ENCODE measurements around the gene DCTN1.

DCTN1 gene

GRCh38 chr2:74420006-74420405, 39.9 kb upstream of the DCTN1 start:
- TF ChIP-seq CTCF (IDR thresholded peaks at IDR 0.05; ENCODE audit: insufficient read depth, low read length, missing control alignments), result no peak
- ChIA-PET CTCF (interaction anchor here (3.1 kb wide), 1 partner anchor 28 kb away, joined by 14 read pairs; no protein-coding TSS in a partner anchor), POLR2A (no interaction called here)
- H3K4me3 ChIP-seq (ENCODE audit: low read depth, low read length), result no peak overlapping the region
- no peak for DNase-seq (ENCODE audit: low read depth, low spot score)

DNA sequence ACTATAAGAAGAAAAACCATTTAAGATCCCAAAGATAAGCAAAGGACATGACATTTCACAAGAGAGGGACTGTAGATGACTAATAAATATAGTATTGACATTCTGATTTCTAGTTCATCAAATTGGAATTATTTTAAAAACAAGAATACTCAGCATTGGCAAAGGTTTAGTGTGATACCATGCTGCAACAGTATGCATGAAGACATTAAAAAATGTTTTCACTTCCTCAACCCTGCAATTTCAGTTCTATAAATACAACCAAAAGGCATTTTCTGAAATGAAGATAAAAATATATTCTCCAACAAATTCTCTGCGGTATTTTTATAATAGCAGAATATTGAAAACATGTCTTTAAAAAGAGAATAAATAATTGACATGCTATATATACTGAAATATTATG, 39.2 kb upstream of the DCTN1 start:
- no peak for DNase-seq (ENCODE audit: low read depth, low spot score)
- ChIA-PET POLR2A (no interaction called here), CTCF (interaction anchor here (1.2 to 3.1 kb wide), 2 partner anchors 27 to 28 kb away, joined by 3 to 14 read pairs; no protein-coding TSS in a partner anchor)
- H3K4me3 ChIP-seq (ENCODE audit: low read depth, low read length), result no peak overlapping the region
- no peak for TF ChIP-seq CTCF (IDR thresholded peaks at IDR 0.05; ENCODE audit: insufficient read depth, low read length, missing control alignments)

DNA sequence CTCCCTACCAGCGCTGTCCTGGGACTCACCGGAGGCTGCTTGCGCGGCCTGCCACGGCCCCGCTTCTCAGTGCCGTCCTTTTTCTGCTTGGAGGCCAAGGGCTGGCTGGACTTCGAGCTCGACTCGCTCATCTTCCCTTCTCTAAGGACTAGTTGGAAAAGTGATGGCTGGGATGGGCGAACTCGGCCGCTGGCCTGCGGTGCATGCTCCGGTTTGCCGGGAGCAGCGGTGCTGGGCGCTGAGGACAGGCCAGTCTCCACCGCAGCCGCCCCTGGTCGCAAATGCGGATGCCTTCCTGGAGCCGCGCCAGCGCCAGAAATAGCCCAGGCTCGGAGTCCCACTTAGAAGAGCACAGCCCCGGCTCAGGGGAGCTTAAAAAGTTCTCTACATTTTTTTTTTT, 38.2 kb upstream of the DCTN1 start:
- H3K4me3 ChIP-seq (ENCODE audit: low read depth, low read length), result no peak overlapping the region
- DNase-seq (ENCODE audit: low read depth, low spot score), result no peak
- CTCF ChIA-PET, result interaction anchor here (0.8 to 1.2 kb wide), 2 partner anchors 10 to 26 kb away, joined by 3 read pairs; no protein-coding TSS in a partner anchor
- no peak for TF ChIP-seq CTCF (IDR thresholded peaks at IDR 0.05; ENCODE audit: insufficient read depth, low read length, missing control alignments)
- POLR2A ChIA-PET, result no interaction called here

GRCh38 chr2:74417763-74418162, 37.7 kb upstream of the DCTN1 start:
- no peak overlapping the region for H3K4me3 ChIP-seq (ENCODE audit: low read depth, low read length)
- POLR2A ChIA-PET, result no interaction called here
- no peak for TF ChIP-seq CTCF (IDR thresholded peaks at IDR 0.05; ENCODE audit: insufficient read depth, low read length, missing control alignments)
- CTCF ChIA-PET, result interaction anchor here (0.8 to 1.2 kb wide), 2 partner anchors 9 to 26 kb away, joined by 3 read pairs; no protein-coding TSS in a partner anchor
- DNase-seq (ENCODE audit: low read depth, low spot score), result no peak

DNA sequence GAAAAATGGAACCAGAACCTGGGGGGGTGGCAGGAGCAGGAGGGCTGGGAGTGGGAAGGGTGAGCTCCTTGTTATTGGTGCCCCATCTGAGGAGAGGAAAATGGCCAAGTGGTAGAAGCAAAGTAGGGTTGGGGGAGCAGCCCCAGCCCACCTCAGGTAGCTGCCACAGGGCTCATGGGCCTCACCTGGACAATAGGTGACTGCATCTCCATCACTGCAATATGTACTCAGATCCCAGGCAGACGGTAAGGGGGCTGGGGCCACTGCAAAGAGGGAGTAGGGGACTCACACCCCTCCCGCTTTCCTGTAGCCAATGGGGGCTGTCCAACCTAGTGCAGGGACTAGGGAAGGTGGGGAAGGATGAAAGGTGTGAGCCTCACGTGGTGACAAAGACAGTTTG, 37.1 kb upstream of the DCTN1 start:
- TF ChIP-seq CTCF (IDR thresholded peaks at IDR 0.05; ENCODE audit: insufficient read depth, low read length, missing control alignments), result no peak
- DNase-seq (ENCODE audit: low read depth, low spot score), result no peak
- no peak overlapping the region for H3K4me3 ChIP-seq (ENCODE audit: low read depth, low read length)
- CTCF ChIA-PET, result no interaction called here
- POLR2A ChIA-PET, result no interaction called here

GRCh38 chr2:74416778-74417177, 36.7 kb upstream of the DCTN1 start:
- POLR2A ChIA-PET, result no interaction called here
- H3K4me3 ChIP-seq (ENCODE audit: low read depth, low read length), result no peak overlapping the region
- no peak for TF ChIP-seq CTCF (IDR thresholded peaks at IDR 0.05; ENCODE audit: insufficient read depth, low read length, missing control alignments)
- DNase-seq (ENCODE audit: low read depth, low spot score), result no peak
- CTCF ChIA-PET, result no interaction called here
